Progenitor cell of endocrine pancreas (in vitro differentiated cells): Measurements from ENCODE around the gene SP6. TPM values are rescaled to one million over a fixed set of nuclear protein-coding genes. Genes with fewer than 3 reads are reported as not detected.

Experiments used
- DNase-seq: peaks from one replicate; pipeline ENCODE4 v3.0.0; 2021; ENCODE audit warnings: low spot score; ENCODE audit not compliant: unreplicated experiment
- H3K27ac Mint-ChIP-seq: 2 replicates; pipeline ENCODE4 v1.8.0; 2021; ENCODE audit warnings: mild to moderate bottlenecking, moderate library complexity, mixed read lengths
- H3K27me3 Mint-ChIP-seq: 2 replicates; pipeline ENCODE4 v1.8.0; 2021; ENCODE audit warnings: mixed read lengths
- H3K36me3 Mint-ChIP-seq: 2 replicates; pipeline ENCODE4 v1.8.0; 2022; ENCODE audit warnings: mixed read lengths; ENCODE audit not compliant: insufficient read depth
- H3K4me1 Mint-ChIP-seq: 2 replicates; pipeline ENCODE4 v1.8.0; 2021; ENCODE audit warnings: low read depth, mixed read lengths
- H3K4me3 Mint-ChIP-seq: 2 replicates; pipeline ENCODE4 v1.8.0; 2021; ENCODE audit warnings: low read depth, mild to moderate bottlenecking, moderate library complexity, mixed read lengths
- H3K9me3 Mint-ChIP-seq: 2 replicates; pipeline ENCODE4 v1.8.0; 2021; ENCODE audit warnings: low read depth, mixed read lengths
- total RNA-seq: library from RNA; stranded (reverse); gene quantifications from 2 replicates; pipeline ENCODE4 v1.2.1, GENCODE V29; 2021
- TF ChIP-seq, protein P1 (sequence below): fragments of 200-600 bp; sonication (generic); IDR thresholded peaks from one replicate; pipeline ENCODE4 v1.5.0; 2021; ENCODE audit warnings: antibody characterized with exemption, mild to moderate bottlenecking; ENCODE audit not compliant: unreplicated experiment

SP6 gene
- total RNA-seq, 1 donor from 2014 or later: 0.74 TPM

DNA sequence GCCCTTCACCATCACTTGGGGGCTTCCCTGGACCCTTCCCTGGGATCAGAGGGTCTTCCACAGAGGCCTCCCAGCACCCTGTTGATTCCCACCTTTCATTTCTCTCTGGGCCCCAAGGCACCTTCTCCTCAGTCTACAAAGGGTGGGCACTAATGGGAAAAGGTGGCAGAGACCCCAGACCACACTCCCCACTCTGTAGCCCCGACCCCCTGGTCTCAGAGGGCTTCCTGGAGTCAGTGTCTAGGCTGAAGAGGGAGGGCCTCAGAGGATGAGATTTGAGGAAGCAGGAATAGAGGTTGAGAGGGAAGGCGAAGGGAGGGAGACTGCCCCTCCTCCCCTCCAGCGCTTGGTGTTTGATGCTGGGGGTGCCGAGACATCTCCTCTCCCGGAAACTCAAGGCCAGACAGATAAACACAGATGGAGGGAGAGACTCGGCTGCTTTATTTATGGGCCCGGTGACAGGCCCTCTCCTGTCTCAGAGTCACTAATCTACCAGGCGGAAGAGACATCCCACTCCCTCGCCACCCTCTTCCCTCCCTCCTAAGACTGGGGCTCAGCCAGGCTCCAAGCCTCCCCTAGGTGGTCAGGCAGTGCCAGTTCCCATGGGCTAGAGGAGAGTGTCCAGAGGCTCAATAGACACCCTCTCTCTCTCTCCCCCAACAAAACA lies 26.5 kb upstream of the SP6 start:
- TF ChIP-seq, protein P1, sequence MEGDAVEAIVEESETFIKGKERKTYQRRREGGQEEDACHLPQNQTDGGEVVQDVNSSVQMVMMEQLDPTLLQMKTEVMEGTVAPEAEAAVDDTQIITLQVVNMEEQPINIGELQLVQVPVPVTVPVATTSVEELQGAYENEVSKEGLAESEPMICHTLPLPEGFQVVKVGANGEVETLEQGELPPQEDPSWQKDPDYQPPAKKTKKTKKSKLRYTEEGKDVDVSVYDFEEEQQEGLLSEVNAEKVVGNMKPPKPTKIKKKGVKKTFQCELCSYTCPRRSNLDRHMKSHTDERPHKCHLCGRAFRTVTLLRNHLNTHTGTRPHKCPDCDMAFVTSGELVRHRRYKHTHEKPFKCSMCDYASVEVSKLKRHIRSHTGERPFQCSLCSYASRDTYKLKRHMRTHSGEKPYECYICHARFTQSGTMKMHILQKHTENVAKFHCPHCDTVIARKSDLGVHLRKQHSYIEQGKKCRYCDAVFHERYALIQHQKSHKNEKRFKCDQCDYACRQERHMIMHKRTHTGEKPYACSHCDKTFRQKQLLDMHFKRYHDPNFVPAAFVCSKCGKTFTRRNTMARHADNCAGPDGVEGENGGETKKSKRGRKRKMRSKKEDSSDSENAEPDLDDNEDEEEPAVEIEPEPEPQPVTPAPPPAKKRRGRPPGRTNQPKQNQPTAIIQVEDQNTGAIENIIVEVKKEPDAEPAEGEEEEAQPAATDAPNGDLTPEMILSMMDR: no peak
- no peak for DNase-seq
- Mint-ChIP-seq H3K9me3 (no peaks in the 10 kb centered on the region), H3K4me1 (peaks cover 9% of the 10 kb centered on the region), H3K27ac (no peak overlapping the region), H3K36me3 (no peaks in the 10 kb centered on the region), H3K4me3 (no peak overlapping the region), H3K27me3 (peaks cover 38% of the 10 kb centered on the region)

DNA sequence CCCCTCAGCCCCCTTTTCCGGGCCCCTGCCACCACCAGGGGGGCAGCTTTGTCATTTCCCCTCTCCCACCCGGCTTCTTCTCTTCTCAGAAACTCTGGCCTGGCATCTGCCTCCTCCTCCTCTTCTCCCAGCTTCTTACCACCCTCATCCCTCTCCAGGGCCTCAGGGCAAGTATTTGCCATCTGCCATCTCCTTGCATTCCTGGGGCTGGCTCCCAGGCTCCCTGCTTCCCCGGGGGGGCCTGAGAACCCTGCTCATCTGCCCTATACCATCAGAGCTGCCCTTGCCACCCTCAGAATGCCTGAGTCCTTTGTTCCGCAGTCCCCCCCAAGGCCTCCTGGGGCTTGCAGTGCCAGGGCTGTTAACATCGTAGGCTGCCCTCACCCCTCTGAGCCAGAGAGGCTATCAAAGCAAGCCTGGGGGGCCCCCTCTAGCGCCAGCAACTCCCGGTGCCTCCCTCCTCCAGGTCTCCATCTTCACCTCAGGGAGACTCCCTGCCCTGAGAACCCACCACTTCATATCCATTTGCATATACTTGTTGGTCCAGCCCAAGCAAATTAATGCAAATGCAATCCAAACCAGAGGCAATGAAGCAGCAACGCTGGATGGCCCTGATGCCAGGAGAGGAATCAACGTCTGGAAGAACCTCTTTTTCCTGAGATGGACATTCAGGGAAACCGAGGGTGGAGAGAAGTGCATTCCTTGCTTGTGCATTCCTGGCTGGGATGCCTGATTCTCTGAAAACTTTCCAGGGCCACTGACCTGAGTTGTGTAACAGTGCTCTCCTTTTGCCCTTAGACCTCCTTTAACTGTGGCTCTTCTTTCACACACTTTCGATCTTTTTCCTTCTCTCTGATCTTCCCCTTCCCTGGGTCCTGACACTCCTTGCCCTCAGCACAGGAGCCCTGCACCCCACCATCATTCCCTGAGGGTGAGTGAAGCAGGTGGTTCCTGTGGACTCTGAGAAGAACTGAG lies 24.3 kb upstream of the SP6 start:
- no peak for DNase-seq
- Mint-ChIP-seq H3K27me3 (peaks cover 57% of the 10 kb centered on the region), H3K27ac (no peak overlapping the region), H3K9me3 (no peaks in the 10 kb centered on the region), H3K4me1 (peaks cover 9% of the 10 kb centered on the region), H3K36me3 (no peaks in the 10 kb centered on the region), H3K4me3 (no peak overlapping the region)
- TF ChIP-seq, protein P1: no peak

DNA sequence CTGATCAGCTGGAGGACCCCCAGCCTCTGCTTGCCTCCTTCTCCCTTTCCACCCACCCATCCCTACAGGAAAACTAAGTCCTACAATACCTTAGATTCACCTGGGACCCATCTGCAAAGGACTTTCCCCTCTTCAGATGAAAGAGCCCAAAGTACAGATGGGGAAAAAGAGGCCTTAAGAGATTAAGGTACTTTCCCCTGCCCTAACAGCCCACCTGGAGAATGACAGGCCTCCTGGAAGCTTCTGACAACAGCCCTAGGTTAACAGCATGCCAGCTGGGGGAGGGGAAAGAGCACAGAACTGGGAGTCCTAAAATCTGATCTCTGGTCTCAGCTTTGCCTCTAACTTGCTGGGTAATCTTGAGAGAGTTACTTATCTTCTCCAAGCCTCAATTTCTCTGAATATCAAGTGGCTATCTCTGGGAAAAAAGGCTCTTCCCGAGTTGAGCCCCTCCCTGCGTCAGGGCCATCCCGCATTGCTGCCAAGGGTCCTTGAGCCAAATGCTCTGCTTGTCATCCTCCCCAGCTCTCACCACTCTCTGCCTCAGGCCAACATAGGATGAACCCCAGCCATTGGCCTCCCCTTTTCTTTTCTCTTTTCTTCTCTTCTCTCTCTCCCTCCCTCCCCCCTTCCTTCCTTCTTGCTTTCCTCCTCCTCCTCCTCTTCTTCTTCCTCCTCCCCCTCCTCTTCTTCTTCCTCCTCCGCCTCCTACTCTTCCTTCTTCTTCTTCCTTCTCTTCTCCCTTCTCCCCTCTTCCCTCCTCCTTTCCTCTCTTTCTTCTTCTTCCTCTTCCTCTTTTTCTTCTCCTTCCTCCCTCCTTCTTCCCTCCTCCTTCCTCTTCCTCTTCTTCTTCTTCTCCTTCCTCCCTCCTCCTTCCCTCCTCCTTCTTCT lies 22.5 kb upstream of the SP6 start:
- Mint-ChIP-seq H3K36me3 (no peaks in the 10 kb centered on the region), H3K27me3 (peaks cover 66% of the 10 kb centered on the region), H3K27ac (no peak overlapping the region), H3K4me1 (peaks cover 5% of the 10 kb centered on the region), H3K9me3 (no peaks in the 10 kb centered on the region), H3K4me3 (no peak overlapping the region)
- DNase-seq: no peak
- TF ChIP-seq, protein P1: no peak

DNA sequence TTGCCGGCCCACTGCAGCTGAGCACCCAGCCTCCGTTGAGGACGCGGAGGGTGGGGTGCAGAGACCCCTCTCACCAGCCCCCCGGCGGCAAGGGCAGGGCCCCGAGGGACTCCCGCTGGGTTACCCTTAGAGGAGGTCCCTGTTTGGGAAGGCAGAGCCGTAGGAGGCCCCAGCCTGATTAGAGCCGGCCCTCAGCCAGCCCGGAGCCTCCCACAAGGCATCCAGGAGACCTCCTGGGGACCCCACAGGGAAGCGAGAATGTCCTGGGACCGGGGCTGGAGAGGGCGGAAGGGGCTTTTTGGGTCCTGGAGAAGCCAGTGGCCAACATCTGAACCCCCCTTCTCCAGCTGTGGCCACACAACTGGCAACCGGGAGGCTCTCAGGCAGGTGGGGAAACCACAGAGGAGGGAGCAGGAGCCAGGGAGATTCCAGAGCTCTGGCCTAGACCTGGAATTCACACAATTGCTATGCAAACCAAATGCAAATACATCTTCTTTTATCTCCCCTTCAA lies 21.7 kb upstream of the SP6 start:
- Mint-ChIP-seq H3K4me3 (no peak overlapping the region), H3K4me1 (peaks cover 1% of the 10 kb centered on the region), H3K27me3 (peaks cover 70% of the 10 kb centered on the region), H3K9me3 (no peaks in the 10 kb centered on the region), H3K27ac (no peak overlapping the region), H3K36me3 (no peaks in the 10 kb centered on the region)
- no peak for DNase-seq
- TF ChIP-seq, protein P1: no peak
